IMR-90 (cell line): ENCODE measurements around the gene DLX1. TPM values are rescaled to one million over a fixed set of nuclear protein-coding genes. Genes with fewer than 3 reads are reported as not detected.

Source experiments
- ATAC-seq: fragments of 200-7000 bp; cut with Tn5 transposase; 2 replicates; pipeline ENCODE4 v1.9.1; 2020; ENCODE audit warnings: low read depth, mild to moderate bottlenecking, moderate library complexity
- BruUV-seq: library from RNA; stranded (reverse); fragments of 400-500 nt; replicated peaks from 2 replicates; lab custom pipeline; 2021; lab: Mats Ljungman, UMichigan
- CTCF ChIA-PET: fragments of 300-600 bp; formaldehyde crosslinking; extraction: SDS; loops from one replicate; lab custom pipeline; 2021; ENCODE audit warnings: antibody characterized with exemption; lab: Yijun Ruan, JAX
- POLR2A ChIA-PET: fragments of 300-600 bp; sonication (Branson Sonifier 250); formaldehyde crosslinking; loops from one replicate; lab custom pipeline; 2022; ENCODE audit warnings: antibody characterized with exemption; ENCODE audit not compliant: unreplicated experiment; lab: Charles Lee
- DNase-seq: peaks from one replicate; pipeline ENCODE4 v3.0.0; 2013
- H2AFZ ChIP-seq: replicated peaks from 2 replicates; pipeline ENCODE3; 2013; ENCODE audit warnings: low read length, mild to moderate bottlenecking; ENCODE audit not compliant: poor library complexity
- H2AK5ac ChIP-seq: 2 replicates; pipeline ENCODE4 v1.6.1; 2013; ENCODE audit warnings: low read depth, low read length, inconsistent platforms
- H2AK9ac ChIP-seq: replicated peaks from 2 replicates; pipeline ENCODE3; 2013; ENCODE audit warnings: mild to moderate bottlenecking, low read depth, low read length, moderate library complexity; ENCODE audit not compliant: poor library complexity
- H2BK120ac ChIP-seq: 2 replicates; pipeline ENCODE4 v1.6.1; 2013; ENCODE audit warnings: low read depth, low read length, inconsistent platforms
- H2BK15ac ChIP-seq: 3 replicates; pipeline ENCODE4 v1.6.1; 2013; ENCODE audit warnings: low read depth, low read length, inconsistent platforms
- H2BK20ac ChIP-seq: 2 replicates; pipeline ENCODE4 v1.6.1; 2013; ENCODE audit warnings: low read depth, mild to moderate bottlenecking, inconsistent platforms, low read length, moderate library complexity
- H2BK5ac ChIP-seq: 2 replicates; pipeline ENCODE4 v1.6.1; 2013; ENCODE audit warnings: mild to moderate bottlenecking, low read depth, low read length, inconsistent platforms; ENCODE audit not compliant: poor library complexity, severe bottlenecking
- H3K14ac ChIP-seq: replicated peaks from 2 replicates; pipeline ENCODE4 v1.6.1; 2013; ENCODE audit warnings: low read depth, low read length, inconsistent platforms
- H3K18ac ChIP-seq: 2 replicates; pipeline ENCODE4 v1.6.1; 2013; ENCODE audit warnings: low read depth, low read length, control low read depth
- H3K23ac ChIP-seq: 2 replicates; pipeline ENCODE4 v1.6.1; 2013; ENCODE audit warnings: low read depth, low read length, inconsistent platforms
- H3K27ac ChIP-seq: 2 replicates; pipeline ENCODE4 v1.5.1; 2013; ENCODE audit warnings: mild to moderate bottlenecking, control low read depth, low read length; ENCODE audit not compliant: insufficient read depth
- H3K27me3 ChIP-seq: 2 replicates; pipeline ENCODE4 v1.6.1; 2013; ENCODE audit warnings: low read length; ENCODE audit not compliant: control insufficient read depth, insufficient read depth
- H3K36me3 ChIP-seq: 2 replicates; pipeline ENCODE4 v1.6.1; 2013; ENCODE audit warnings: low read length, mixed read lengths; ENCODE audit not compliant: control insufficient read depth, insufficient read depth
- H3K4ac ChIP-seq: 2 replicates; pipeline ENCODE4 v1.6.1; 2013; ENCODE audit warnings: low read depth, low read length, inconsistent platforms
- H3K4me1 ChIP-seq: 2 replicates; pipeline ENCODE4 v1.6.1; 2013; ENCODE audit warnings: low read length, mixed read lengths; ENCODE audit not compliant: control insufficient read depth, insufficient read depth
- H3K4me2 ChIP-seq: 2 replicates; pipeline ENCODE4 v1.6.1; 2013; ENCODE audit warnings: low read depth, mild to moderate bottlenecking, control low read depth, low read length, moderate library complexity
- H3K4me3 ChIP-seq: 2 replicates; pipeline ENCODE4 v1.5.1; 2013; ENCODE audit warnings: low read depth, mild to moderate bottlenecking, control low read depth, low read length, moderate library complexity; ENCODE audit not compliant: insufficient read depth
- H3K56ac ChIP-seq: 2 replicates; pipeline ENCODE4 v1.6.1; 2013; ENCODE audit warnings: low read length, inconsistent platforms; ENCODE audit not compliant: insufficient read depth; ENCODE audit errors: extremely low read depth
- H3K79me1 ChIP-seq, 2 experiments: 2 replicates each; pipeline ENCODE4 v1.6.1; 2013; ENCODE audit warnings: low read length in 2 of 2, inconsistent platforms in 1 of 2, low read depth in 1 of 2
- H3K9ac ChIP-seq: 2 replicates; pipeline ENCODE4 v1.6.1; 2013; ENCODE audit warnings: low read depth, low read length, control low read depth
- H3K9me1 ChIP-seq: 2 replicates; pipeline ENCODE4 v1.6.1; 2013; ENCODE audit warnings: low read length, inconsistent platforms; ENCODE audit not compliant: insufficient read depth
- H3K9me3 ChIP-seq: 2 replicates; pipeline ENCODE4 v1.6.1; 2013; ENCODE audit warnings: low read length; ENCODE audit not compliant: control insufficient read depth, insufficient read depth
- H4K20me1 ChIP-seq: 2 replicates; pipeline ENCODE4 v1.6.1; 2013; ENCODE audit warnings: low read length, inconsistent platforms; ENCODE audit not compliant: insufficient read depth
- H4K5ac ChIP-seq: 2 replicates; pipeline ENCODE4 v1.6.1; 2013; ENCODE audit warnings: mild to moderate bottlenecking, low read depth, low read length, control low read depth
- H4K8ac ChIP-seq, 2 experiments: 2 replicates each; pipeline ENCODE4 v1.6.1; 2013; ENCODE audit warnings: low read depth in 2 of 2, low read length in 2 of 2, control low read depth in 1 of 2, inconsistent platforms in 1 of 2
- H4K91ac ChIP-seq: 2 replicates; pipeline ENCODE4 v1.6.1; 2013; ENCODE audit warnings: low read depth, low read length, inconsistent platforms; ENCODE audit not compliant: insufficient read depth
- BHLHE40 ChIP-seq: fragments of 150-350 bp; IDR thresholded peaks from 2 replicates; pipeline ENCODE4 v1.6.1; 2016; ENCODE audit warnings: mild to moderate bottlenecking, low read depth, low read length
- CEBPB ChIP-seq: IDR thresholded peaks from 2 replicates; pipeline ENCODE4 v1.6.1; 2012; ENCODE audit warnings: low read depth, low read length, improper control_type of control experiment
- CHD1 ChIP-seq: IDR thresholded peaks from 2 replicates; pipeline ENCODE4 v1.6.1; 2012; ENCODE audit warnings: low read depth, low read length, improper control_type of control experiment
- FOS ChIP-seq: fragments of 150-350 bp; IDR thresholded peaks from 2 replicates; pipeline ENCODE4 v1.6.1; 2016; ENCODE audit warnings: low read depth, low read length
- MAFK ChIP-seq: IDR thresholded peaks from 2 replicates; pipeline ENCODE4 v1.6.1; 2012; ENCODE audit warnings: low read depth, low read length, improper control_type of control experiment
- MAZ ChIP-seq: IDR thresholded peaks from 2 replicates; pipeline ENCODE4 v1.6.1; 2012; ENCODE audit warnings: low read depth, mild to moderate bottlenecking, low read length, improper control_type of control experiment, moderate library complexity, borderline replicate concordance
- MXI1 ChIP-seq: IDR thresholded peaks from 2 replicates; pipeline ENCODE4 v1.6.1; 2012; ENCODE audit warnings: low read depth, mild to moderate bottlenecking, low read length, moderate library complexity, borderline replicate concordance
- NFE2L2 ChIP-seq: fragments of 150-350 bp; IDR thresholded peaks from 2 replicates; pipeline ENCODE4 v1.6.1; 2016; ENCODE audit warnings: low read depth, mild to moderate bottlenecking, low read length
- POLR2A ChIP-seq: IDR thresholded peaks from 2 replicates; pipeline ENCODE4 v1.6.1; 2012; ENCODE audit warnings: mild to moderate bottlenecking, low read depth, low read length
- RAD21 ChIP-seq: IDR thresholded peaks from 2 replicates; pipeline ENCODE4 v1.6.1; 2012; ENCODE audit warnings: low read length, improper control_type of control experiment
- RCOR1 ChIP-seq: IDR thresholded peaks from 2 replicates; pipeline ENCODE4 v1.6.1; 2012; ENCODE audit warnings: mild to moderate bottlenecking, low read length, improper control_type of control experiment; ENCODE audit not compliant: insufficient replicate concordance
- RFX5 ChIP-seq: IDR thresholded peaks from 2 replicates; pipeline ENCODE4 v1.8.0; 2012; ENCODE audit warnings: low read depth, mild to moderate bottlenecking, low read length, moderate library complexity
- SMC3 ChIP-seq: fragments of 150-350 bp; IDR thresholded peaks from 2 replicates; pipeline ENCODE4 v1.6.1; 2016; ENCODE audit warnings: low read depth, mild to moderate bottlenecking, antibody characterized with exemption, low read length, moderate library complexity
- WGBS, 2 experiments: methylation state at CpG; one replicate each; pipeline versions ENCODE4 v1.1.5 to v1.1.7; 2013; ENCODE audit warnings: missing lambda C conversion rate in 2 of 2; ENCODE audit not compliant: insufficient read length in 1 of 2; ENCODE audit errors: extremely low coverage in 2 of 2; 5-methylcytosine and 5-hydroxymethylcytosine counted together
- dilution Hi-C: fragments of 300-500 bp; cut with HindIII; formaldehyde crosslinking; loops from one replicate; pipeline ENCODE4 v1.14.3; 2018; ENCODE audit warnings: low sequenced_read_pairs; ENCODE audit not compliant: unreplicated experiment
- in situ Hi-C: fragments of 300-500 bp; cut with MboI; formaldehyde crosslinking; loops from 3 replicates; pipeline ENCODE4 v1.14.3; 2019; ENCODE audit warnings: low sequenced_read_pairs, inconsistent platforms, mixed read lengths
- intact Hi-C: fragments of 100-400 bp; cut with micrococcal nuclease; formaldehyde crosslinking; loops from 2 replicates; pipeline ENCODE4 v1.10.0; 2022
- polyA plus RNA-seq, 3 experiments: library from polyadenylated mRNA; depleted of rRNA; stranded (reverse); fragments of >200 nt; gene quantifications; 2 replicates each; pipeline ENCODE4 v1.2.3, GENCODE V29; 2012; ENCODE audit warnings: low replicate concordance in 1 of 3
- total RNA-seq: library from RNA; depleted of rRNA; stranded (reverse); fragments of >200 nt; gene quantifications from 2 replicates; pipeline ENCODE4 v1.2.3, GENCODE V29; 2012
- TF ChIP-seq, protein P1 (sequence below): fragments of 150-350 bp; IDR thresholded peaks from 2 replicates; pipeline ENCODE4 v1.6.1; 2017; ENCODE audit warnings: mild to moderate bottlenecking, antibody characterized with exemption, low read length, low read depth
- TF ChIP-seq, protein P2 (sequence below): conservative IDR thresholded peaks from 2 replicates; pipeline ENCODE4 v1.5.1; 2012; ENCODE audit warnings: mild to moderate bottlenecking, low read depth, low read length, improper control_type of control experiment
- TF ChIP-seq, protein P3 (sequence below): fragments of 150-350 bp; IDR thresholded peaks from 2 replicates; pipeline ENCODE4 v1.6.1; 2016; ENCODE audit warnings: low read depth, mild to moderate bottlenecking, low read length, moderate library complexity, borderline replicate concordance

DLX1 gene
- total and polyA plus RNA-seq, 2 of the 4 experiments (the other 2 are of a cell fraction), result 0.36 to 2.2 TPM

DNA sequence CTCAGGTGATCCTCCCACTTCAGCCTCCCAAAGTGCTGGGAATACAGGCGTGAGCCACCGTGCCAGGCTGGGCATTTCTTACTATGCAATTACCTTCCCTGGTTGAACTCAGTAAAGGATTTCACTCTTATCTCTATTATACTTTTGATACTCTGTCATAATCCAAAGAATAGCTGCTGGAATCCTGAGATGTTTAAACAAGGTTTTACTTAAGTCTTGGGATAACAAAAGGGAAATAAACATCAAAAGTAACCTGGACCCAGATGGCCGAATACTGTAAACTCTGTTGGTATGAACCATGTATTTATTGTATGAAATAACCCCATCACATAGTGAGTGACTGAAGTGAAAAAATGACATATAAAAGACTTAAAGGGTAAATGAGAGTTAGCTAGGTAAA, 29.3 kb downstream of the DLX1 start:
- no peak overlapping the region for H3K4me3 ChIP-seq
- no peak overlapping the region for H2BK15ac ChIP-seq
- no peak overlapping the region for H4K91ac ChIP-seq
- no peak overlapping the region for H3K23ac ChIP-seq
- no peak overlapping the region for H3K9ac ChIP-seq
- H3K56ac ChIP-seq, result no peak overlapping the region
- H3K9me3 ChIP-seq, result no peaks in the 10 kb centered on the region
- ChIA-PET POLR2A (no interaction called here), CTCF (no interaction called here)
- no peak overlapping the region for H2AK5ac ChIP-seq
- dilution Hi-C loops (no loop called here), in situ Hi-C loops (no loop called here), intact Hi-C loops (no loop called here)
- no peaks in the 10 kb centered on the region for H3K27me3 ChIP-seq
- H3K27ac ChIP-seq, result no peak overlapping the region
- H3K4ac ChIP-seq, result no peak overlapping the region
- no peak overlapping the region for H3K14ac ChIP-seq
- no peaks in the 10 kb centered on the region for H4K20me1 ChIP-seq
- no peak overlapping the region for H2AK9ac ChIP-seq
- H3K79me1 ChIP-seq, result no peaks in the 10 kb centered on the region
- H3K36me3 ChIP-seq, result no peaks in the 10 kb centered on the region
- TF ChIP-seq CHD1 (no peak), BHLHE40 (no peak), FOS (no peak), MAZ (no peak), MAFK (no peak), RFX5 (no peak), RCOR1 (no peak), CEBPB (no peak), NFE2L2 (no peak), RAD21 (no peak), SMC3 (no peak), MXI1 (no peak), POLR2A (no peak)
- TF ChIP-seq, protein P1, sequence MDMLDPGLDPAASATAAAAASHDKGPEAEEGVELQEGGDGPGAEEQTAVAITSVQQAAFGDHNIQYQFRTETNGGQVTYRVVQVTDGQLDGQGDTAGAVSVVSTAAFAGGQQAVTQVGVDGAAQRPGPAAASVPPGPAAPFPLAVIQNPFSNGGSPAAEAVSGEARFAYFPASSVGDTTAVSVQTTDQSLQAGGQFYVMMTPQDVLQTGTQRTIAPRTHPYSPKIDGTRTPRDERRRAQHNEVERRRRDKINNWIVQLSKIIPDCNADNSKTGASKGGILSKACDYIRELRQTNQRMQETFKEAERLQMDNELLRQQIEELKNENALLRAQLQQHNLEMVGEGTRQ, result no peak
- TF ChIP-seq, protein P2, sequence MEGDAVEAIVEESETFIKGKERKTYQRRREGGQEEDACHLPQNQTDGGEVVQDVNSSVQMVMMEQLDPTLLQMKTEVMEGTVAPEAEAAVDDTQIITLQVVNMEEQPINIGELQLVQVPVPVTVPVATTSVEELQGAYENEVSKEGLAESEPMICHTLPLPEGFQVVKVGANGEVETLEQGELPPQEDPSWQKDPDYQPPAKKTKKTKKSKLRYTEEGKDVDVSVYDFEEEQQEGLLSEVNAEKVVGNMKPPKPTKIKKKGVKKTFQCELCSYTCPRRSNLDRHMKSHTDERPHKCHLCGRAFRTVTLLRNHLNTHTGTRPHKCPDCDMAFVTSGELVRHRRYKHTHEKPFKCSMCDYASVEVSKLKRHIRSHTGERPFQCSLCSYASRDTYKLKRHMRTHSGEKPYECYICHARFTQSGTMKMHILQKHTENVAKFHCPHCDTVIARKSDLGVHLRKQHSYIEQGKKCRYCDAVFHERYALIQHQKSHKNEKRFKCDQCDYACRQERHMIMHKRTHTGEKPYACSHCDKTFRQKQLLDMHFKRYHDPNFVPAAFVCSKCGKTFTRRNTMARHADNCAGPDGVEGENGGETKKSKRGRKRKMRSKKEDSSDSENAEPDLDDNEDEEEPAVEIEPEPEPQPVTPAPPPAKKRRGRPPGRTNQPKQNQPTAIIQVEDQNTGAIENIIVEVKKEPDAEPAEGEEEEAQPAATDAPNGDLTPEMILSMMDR, result no peak
- TF ChIP-seq, protein P3, sequence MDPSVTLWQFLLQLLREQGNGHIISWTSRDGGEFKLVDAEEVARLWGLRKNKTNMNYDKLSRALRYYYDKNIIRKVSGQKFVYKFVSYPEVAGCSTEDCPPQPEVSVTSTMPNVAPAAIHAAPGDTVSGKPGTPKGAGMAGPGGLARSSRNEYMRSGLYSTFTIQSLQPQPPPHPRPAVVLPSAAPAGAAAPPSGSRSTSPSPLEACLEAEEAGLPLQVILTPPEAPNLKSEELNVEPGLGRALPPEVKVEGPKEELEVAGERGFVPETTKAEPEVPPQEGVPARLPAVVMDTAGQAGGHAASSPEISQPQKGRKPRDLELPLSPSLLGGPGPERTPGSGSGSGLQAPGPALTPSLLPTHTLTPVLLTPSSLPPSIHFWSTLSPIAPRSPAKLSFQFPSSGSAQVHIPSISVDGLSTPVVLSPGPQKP, result no peak
- DNase-seq (no peak), ATAC-seq (no peak)
- no peak overlapping the region for H4K8ac ChIP-seq
- no peak overlapping the region for H2BK120ac ChIP-seq
- H2BK20ac ChIP-seq, result no peak overlapping the region
- no peak overlapping the region for H4K5ac ChIP-seq
- no peak overlapping the region for H2AFZ ChIP-seq
- no peaks in the 10 kb centered on the region for H3K9me1 ChIP-seq
- H3K4me1 ChIP-seq, result peaks cover 4% of the 10 kb centered on the region; the same call in 1 of the 2 replicates
- no peak overlapping the region for H3K4me2 ChIP-seq
- BruUV-seq, result no TSS peak
- H2BK5ac ChIP-seq, result no peak overlapping the region
- no CpG with 5 or more reads among the region's 3 CpGs for WGBS, 2 experiments
- H3K18ac ChIP-seq, result no peak overlapping the region
